Measurements from ENCODE around the gene SLC6A5.

DNA sequence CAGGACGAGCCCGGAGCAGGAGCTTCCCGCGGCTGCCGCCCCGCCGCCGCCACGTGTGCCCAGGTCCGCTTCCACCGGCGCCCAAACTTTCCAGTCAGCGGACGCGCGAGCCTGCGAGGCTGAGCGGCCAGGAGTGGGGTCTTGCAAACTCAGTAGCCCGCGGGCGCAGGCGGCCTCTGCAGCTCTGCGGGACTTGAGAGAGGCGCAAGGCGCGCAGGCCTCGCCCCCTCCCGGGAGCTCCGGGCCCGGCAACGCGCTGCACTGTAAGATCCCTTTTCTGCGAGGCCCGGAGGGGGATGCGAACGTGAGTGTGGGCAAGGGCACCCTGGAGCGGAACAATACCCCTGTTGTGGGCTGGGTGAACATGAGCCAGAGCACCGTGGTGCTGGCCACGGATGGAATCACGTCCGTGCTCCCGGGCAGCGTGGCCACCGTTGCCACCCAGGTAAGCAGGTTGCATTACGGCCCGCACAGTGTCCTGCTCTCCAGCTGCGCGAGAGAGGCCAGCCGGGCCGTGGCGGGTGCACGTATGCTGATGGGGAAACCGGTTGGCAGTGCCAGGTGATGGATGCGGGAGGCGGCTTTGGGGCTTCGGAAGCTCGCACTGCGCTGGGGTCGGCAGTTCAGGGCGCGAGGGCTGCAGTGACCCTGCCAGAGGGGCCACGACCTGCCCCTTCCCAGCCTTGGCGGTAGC is 2.0 kb downstream of the SLC6A5 start:
- TF ChIP-seq, protein P1, sequence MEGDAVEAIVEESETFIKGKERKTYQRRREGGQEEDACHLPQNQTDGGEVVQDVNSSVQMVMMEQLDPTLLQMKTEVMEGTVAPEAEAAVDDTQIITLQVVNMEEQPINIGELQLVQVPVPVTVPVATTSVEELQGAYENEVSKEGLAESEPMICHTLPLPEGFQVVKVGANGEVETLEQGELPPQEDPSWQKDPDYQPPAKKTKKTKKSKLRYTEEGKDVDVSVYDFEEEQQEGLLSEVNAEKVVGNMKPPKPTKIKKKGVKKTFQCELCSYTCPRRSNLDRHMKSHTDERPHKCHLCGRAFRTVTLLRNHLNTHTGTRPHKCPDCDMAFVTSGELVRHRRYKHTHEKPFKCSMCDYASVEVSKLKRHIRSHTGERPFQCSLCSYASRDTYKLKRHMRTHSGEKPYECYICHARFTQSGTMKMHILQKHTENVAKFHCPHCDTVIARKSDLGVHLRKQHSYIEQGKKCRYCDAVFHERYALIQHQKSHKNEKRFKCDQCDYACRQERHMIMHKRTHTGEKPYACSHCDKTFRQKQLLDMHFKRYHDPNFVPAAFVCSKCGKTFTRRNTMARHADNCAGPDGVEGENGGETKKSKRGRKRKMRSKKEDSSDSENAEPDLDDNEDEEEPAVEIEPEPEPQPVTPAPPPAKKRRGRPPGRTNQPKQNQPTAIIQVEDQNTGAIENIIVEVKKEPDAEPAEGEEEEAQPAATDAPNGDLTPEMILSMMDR (conservative IDR thresholded peaks at IDR 0.05; ENCODE audit: low read depth, low read length) = no peak
- no peak for TF ChIP-seq EZH2 (IDR thresholded peaks at IDR 0.05; ENCODE audit: low read length, unreplicated experiment)
- TF ChIP-seq EZH2phosphoT487 (IDR thresholded peaks at IDR 0.05; ENCODE audit: borderline replicate concordance, low read length) = no peak

Data from PC-3 (cell line).